GM19328 (cell line): ENCODE data around the gene SORBS2.
"Not testable (repeated sequence)": the region's sequence is repeated elsewhere in the genome, so short reads cannot be mapped to it uniquely, and the experiment has no call there.

ENCODE experiments used
- ATAC-seq: cut with Tn5 transposase; IDR thresholded peaks from one replicate; pipeline ENCODE4 v1.9.1; 2021; ENCODE audit warnings: mild to moderate bottlenecking, moderate library complexity; ENCODE audit not compliant: unreplicated experiment

The SORBS2 gene

GRCh38 chr4:185717377-185717741, 94.6 kb downstream of the SORBS2 start:
- no peak for ATAC-seq

- ATAC-seq: no peak
These were observed 95.2 kb downstream of the SORBS2 start for GRCh38 chr4:185716577-185717376.

- no peak for ATAC-seq
These were observed 95.8 kb downstream of the SORBS2 start for GRCh38 chr4:185716141-185716551.

- not testable (repeated sequence) for ATAC-seq
These were observed 97.5 kb downstream of the SORBS2 start for GRCh38 chr4:185714524-185714923.

GRCh38 chr4:185713731-185714130, 98.3 kb downstream of the SORBS2 start:
- no peak for ATAC-seq

GRCh38 chr4:185713272-185713671, 98.7 kb downstream of the SORBS2 start:
- no peak for ATAC-seq

- ATAC-seq: no peak
These were observed 99.5 kb downstream of the SORBS2 start for GRCh38 chr4:185712350-185713024.

DNA sequence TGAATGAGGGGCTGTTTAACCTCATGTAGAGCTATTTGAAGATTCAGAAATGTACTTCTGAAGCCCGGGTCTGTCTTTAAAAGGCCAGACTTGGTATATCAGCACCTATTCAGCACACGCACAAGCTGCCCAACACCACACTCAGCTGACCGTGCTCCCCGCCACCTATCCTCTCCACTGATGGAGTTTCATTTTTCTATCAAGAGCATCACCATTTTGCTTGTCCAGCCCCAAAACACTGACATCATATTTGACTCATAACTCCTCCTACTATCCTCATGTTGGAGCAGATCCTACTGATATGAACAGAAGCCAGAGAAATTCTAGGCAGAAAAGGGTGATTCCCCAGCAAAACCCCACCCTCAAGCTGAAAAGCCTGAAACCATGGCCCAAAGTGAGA, 100.3 kb downstream of the SORBS2 start:
- ATAC-seq: no peak

DNA sequence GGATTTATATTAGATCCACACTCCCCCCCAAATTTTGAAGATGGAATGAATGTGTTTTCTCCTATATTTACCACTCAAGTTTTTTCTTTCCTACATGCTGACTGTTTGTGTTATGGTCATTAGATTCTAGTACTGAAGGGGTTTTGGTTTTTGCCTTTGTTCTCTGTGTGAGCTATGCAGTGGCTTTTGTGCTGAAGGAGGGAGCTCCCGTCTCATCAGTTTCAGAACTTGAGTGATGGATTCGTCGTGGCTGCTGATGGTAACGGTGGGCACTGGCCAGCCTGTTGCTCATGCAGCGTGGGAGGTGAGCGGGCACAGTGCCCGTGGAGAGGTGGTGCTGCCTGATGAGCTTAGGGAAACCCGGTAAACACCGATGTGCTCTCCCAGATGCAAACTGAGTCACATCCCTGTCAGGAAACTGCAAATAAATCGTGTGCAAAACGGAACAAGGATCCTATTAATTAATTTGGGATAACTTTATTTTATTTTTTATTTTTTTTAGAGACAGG, 101.5 kb downstream of the SORBS2 start:
- no peak for ATAC-seq

DNA sequence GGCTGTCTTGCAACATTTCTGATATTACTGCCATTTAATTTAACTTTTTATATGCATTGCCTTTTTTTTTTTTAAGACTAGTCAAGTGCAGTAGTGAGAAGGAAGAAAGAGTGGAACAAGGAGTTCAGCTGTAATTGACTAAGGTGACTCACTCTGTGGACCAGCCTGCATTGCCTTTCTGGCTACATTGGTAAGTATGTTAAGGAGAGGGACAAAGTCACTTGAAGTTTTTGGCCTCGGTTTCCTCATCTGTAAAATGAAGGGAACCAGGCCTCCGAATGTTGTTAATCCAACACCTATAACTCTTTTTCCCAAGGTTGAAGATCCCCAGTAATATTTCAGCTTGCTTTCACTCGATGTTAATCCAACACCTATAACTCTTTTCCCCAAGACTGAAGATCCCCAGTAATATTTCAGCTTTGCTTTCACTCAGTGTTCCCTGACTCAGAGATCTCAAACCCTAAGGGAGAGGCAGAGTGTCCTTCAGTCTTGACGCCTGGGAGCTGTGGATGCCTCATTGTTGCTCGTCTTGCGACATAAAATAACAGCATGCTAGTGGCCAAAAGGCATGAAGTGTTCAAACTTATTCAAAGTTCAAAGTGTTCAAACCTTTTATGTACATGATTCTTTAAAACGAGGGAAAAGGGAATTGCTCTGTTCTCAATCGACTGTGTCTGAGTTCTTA, 102.0 kb downstream of the SORBS2 start:
- no peak for ATAC-seq

- ATAC-seq: no peak
These were observed 103.6 kb downstream of the SORBS2 start for GRCh38 chr4:185708348-185708747.

DNA sequence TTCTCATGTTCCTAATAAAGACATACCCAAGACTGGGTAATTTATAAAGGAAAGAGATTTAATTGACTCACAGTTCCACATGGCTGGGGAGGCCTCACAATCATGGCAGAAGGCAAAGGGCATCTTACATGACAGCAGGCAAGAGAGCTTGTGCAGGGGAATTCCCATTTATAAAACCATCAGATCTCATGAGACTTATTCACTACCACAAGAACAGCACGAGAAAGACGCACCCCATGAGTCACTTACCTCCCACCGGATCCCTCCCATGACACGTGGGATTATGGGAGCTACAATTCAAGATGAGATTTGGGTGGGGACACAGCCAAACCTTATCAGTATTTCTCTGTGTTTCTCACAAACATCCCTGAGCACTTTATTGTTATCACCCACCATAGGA, 104.4 kb downstream of the SORBS2 start:
- ATAC-seq: not testable (repeated sequence)

GRCh38 chr4:185702147-185702663, 109.8 kb downstream of the SORBS2 start:
- no peak for ATAC-seq

DNA sequence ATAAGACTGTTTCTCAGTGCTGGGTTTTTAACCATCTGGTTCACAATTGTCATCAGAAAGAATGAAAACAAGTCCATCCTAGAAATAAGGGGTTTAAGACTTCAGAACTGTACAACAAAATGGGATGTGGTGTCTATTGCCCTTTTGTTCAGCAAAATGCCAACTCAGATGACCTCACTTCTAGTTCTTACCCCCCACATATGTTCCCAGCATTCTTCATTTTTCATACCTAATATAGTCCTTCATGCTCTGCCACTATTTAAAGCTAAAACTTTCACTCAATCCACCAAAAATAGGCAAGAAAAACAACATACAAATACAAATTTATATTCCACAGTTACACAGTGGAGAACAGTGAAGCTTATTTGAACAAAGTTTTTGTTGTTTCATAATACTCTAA, 111.4 kb downstream of the SORBS2 start:
- no peak for ATAC-seq

DNA sequence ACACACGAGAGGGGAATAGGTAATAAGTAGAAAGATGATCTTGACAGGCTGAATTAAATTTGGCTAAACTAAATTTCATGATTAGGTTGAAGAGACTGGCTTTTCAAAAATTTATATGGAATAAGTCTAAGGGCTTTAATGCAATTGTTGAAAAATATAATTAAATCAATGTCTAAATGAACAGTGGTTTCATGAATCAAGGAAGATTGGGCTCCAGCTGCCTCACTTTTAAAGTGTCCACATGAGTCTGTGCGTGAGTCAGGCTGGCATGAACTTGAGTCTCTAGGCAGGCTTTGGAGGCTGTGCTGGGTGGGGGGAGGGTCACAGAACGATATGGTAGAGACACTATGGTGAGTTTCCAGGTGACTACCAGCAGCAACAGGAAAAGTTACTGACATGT, 111.9 kb downstream of the SORBS2 start:
- no peak for ATAC-seq

- ATAC-seq: no peak
These were observed 114.5 kb downstream of the SORBS2 start for GRCh38 chr4:185697488-185697887.

GRCh38 chr4:185695743-185696142, 116.3 kb downstream of the SORBS2 start:
- ATAC-seq: no peak

DNA sequence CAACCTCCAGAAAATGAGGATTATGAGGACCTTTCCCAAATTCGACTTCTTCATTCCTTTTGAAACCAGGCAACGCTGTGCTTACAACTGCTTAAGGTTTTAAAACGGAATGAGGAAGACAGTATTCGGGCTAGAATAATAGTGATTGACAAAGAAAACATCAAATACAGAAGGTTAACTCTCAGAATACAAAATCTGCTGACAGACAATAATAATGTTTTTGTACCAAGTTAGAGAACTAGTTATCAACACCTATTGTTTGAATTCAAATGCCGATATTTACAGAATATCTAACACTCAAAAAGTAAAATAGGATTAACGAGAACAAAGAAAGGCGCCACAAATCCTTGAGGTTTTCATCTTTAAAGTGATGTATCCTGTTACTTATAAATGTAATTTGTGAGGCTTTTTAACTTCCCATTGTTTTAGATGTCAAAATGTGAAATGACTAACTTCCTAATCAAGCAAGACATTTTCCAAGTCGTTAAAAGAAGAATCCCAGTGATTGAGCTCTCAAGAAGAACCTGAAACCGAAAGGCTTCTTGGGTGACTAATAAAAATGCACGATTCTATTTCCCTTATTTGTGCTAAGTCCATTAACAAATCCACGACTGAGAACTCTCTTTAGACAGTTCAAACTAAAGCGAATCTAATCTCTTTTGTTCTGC, 118.3 kb downstream of the SORBS2 start:
- no peak for ATAC-seq

GRCh38 chr4:185689407-185689806, 122.6 kb downstream of the SORBS2 start:
- ATAC-seq: no peak

- ATAC-seq: no peak
These were observed 126.2 kb downstream of the SORBS2 start for GRCh38 chr4:185685804-185686203.

DNA sequence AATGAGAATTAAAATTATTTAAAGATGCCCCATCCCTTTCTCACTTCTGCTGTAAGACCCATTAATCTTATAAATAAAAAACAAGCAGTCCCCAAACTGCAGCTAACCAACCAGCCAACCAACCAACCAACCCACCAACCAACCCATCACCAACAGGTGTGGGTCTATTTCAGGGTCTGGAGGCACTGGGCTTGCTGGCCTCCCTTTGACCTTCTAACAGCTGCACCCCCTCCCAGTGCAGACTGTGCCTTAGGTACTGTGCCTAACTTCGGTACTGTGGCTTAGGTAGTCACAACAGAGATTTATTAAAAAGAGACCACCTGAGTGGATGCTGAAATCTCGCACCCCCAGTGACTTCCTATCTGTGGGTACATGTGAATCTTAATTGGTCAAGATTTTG, 128.1 kb downstream of the SORBS2 start:
- no peak for ATAC-seq
